Measurements from ENCODE around the gene RGS21. TPM values are rescaled to one million over a fixed set of nuclear protein-coding genes. Genes with fewer than 3 reads are reported as not detected.

The RGS21 gene
- total RNA-seq, 6 experiments from 2014 or later: not detected

GRCh38 chr1:192363177-192363576, 46.4 kb downstream of the RGS21 start:
- no peaks in the 10 kb centered on the region for H3K27me3 ChIP-seq
- ATAC-seq (no peak), DNase-seq (no peak)
- no peaks in the 10 kb centered on the region for H3K9me3 ChIP-seq
- no peaks in the 10 kb centered on the region for H3K36me3 ChIP-seq
- intact Hi-C loops (cut with DNase I): no loop called here
- no peak overlapping the region for H3K27ac ChIP-seq
- no peak for TF ChIP-seq POLR2A (IDR thresholded peaks at IDR 0.05)
- TF ChIP-seq, protein P1, sequence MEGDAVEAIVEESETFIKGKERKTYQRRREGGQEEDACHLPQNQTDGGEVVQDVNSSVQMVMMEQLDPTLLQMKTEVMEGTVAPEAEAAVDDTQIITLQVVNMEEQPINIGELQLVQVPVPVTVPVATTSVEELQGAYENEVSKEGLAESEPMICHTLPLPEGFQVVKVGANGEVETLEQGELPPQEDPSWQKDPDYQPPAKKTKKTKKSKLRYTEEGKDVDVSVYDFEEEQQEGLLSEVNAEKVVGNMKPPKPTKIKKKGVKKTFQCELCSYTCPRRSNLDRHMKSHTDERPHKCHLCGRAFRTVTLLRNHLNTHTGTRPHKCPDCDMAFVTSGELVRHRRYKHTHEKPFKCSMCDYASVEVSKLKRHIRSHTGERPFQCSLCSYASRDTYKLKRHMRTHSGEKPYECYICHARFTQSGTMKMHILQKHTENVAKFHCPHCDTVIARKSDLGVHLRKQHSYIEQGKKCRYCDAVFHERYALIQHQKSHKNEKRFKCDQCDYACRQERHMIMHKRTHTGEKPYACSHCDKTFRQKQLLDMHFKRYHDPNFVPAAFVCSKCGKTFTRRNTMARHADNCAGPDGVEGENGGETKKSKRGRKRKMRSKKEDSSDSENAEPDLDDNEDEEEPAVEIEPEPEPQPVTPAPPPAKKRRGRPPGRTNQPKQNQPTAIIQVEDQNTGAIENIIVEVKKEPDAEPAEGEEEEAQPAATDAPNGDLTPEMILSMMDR (IDR thresholded peaks at IDR 0.05): no peak
- H3K4me3 ChIP-seq: no peak overlapping the region
- no peaks in the 10 kb centered on the region for H3K4me1 ChIP-seq

DNA sequence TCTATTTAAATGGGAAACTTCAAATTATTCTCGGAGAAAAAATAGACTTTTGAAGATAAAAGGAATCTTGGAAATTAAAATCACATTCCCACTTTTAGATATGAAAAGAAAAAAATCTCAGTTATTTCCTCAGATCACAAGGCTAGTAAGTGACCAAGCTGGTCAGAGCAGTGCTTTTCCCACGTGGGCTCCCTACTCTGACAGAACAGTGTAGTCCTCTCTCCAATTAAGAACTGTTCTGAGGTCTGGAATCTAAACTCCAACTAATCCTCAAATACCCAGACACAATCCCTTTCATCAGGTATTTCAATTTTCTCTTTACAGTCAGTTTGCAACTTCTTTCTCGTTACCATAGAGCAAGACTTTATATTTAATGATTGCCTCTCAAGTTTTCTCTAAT, 50.6 kb downstream of the RGS21 start:
- no peak for ATAC-seq

DNA sequence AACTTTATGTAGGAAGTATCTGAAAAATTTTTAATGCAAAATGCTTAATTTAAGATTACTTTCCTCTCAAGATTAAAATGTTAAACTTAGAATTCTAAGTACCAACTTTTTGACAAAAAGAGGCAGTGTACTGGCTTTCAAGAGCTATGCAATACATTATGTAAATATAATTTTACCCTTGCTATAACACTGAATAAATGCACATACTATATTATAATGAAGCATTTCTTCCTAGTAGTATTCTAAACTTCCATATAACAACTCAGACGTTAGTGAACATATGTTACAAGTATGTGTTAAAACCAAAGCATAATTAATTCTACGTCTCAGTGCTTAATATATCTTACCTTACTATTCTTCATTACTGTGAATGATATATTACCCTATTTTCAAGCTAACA, 58.5 kb downstream of the RGS21 start:
- TF ChIP-seq, protein P1 (IDR thresholded peaks at IDR 0.05): no peak
- TF ChIP-seq POLR2A (IDR thresholded peaks at IDR 0.05): no peak
- Histone ChIP-seq H3K9me3 (no peaks in the 10 kb centered on the region), H3K36me3 (no peaks in the 10 kb centered on the region), H3K27me3 (no peaks in the 10 kb centered on the region), H3K27ac (no peak overlapping the region), H3K4me3 (no peak overlapping the region), H3K4me1 (no peaks in the 10 kb centered on the region)
- DNase-seq (no peak), ATAC-seq (no peak)
- 40% methylated on average over 2 of the region's 2 CpGs for WGBS (ENCODE audit: insufficient coverage, low coverage, low lambda C conversion rate, missing lambda C conversion rate)
- intact Hi-C loops (cut with DNase I): no loop called here

More for the DNA sequence above, 50.6 kb downstream of the RGS21 start:
- TF ChIP-seq, protein P1 (IDR thresholded peaks at IDR 0.05): no peak
- no peak for TF ChIP-seq POLR2A (IDR thresholded peaks at IDR 0.05)
- Histone ChIP-seq H3K27me3 (no peaks in the 10 kb centered on the region), H3K4me3 (no peak overlapping the region), H3K9me3 (no peaks in the 10 kb centered on the region), H3K4me1 (no peaks in the 10 kb centered on the region), H3K27ac (no peak overlapping the region), H3K36me3 (no peaks in the 10 kb centered on the region)
- DNase-seq: no peak
- WGBS (ENCODE audit: insufficient coverage, low coverage, low lambda C conversion rate, missing lambda C conversion rate): 15% methylated on average over 3 of the region's 3 CpGs
- intact Hi-C loops (cut with DNase I): no loop called here

DNA sequence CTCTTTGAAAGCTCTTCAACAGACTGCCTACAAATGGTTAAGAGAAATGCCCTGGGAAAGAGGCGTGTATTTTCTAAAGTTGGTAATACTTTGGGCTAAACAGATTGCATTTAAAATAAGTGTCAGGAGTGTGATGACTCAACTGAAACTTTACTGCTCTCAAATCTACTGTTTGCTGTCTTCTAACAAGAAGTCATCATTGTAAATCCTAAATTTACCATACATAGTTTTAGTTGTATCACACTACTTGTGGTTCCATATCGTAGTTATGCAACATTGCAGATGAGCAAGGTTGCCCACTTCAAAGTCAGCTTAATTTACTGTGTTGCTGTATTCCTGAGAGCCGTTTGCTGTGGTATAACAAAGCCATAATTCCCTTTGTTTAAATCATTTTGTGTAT, 59.6 kb downstream of the RGS21 start:
- Histone ChIP-seq H3K27ac (no peak overlapping the region), H3K4me3 (no peak overlapping the region), H3K27me3 (no peaks in the 10 kb centered on the region), H3K9me3 (no peaks in the 10 kb centered on the region), H3K4me1 (no peaks in the 10 kb centered on the region), H3K36me3 (no peaks in the 10 kb centered on the region)
- no peak for TF ChIP-seq POLR2A (IDR thresholded peaks at IDR 0.05)
- TF ChIP-seq, protein P1 (IDR thresholded peaks at IDR 0.05): no peak
- intact Hi-C loops (cut with DNase I): no loop called here
- 31% methylated on average over 3 of the region's 3 CpGs for WGBS (ENCODE audit: insufficient coverage, low coverage, low lambda C conversion rate, missing lambda C conversion rate)
- DNase-seq (no peak), ATAC-seq (no peak)

GRCh38 chr1:192378276-192378675, 61.5 kb downstream of the RGS21 start:
- H3K27ac ChIP-seq: no peak overlapping the region
- DNase-seq (no peak), ATAC-seq (no peak)
- H3K4me1 ChIP-seq: no peaks in the 10 kb centered on the region
- no peak overlapping the region for H3K4me3 ChIP-seq
- intact Hi-C loops (cut with DNase I): no loop called here
- no peaks in the 10 kb centered on the region for H3K9me3 ChIP-seq
- TF ChIP-seq POLR2A (IDR thresholded peaks at IDR 0.05): no peak
- TF ChIP-seq, protein P1 (IDR thresholded peaks at IDR 0.05): no peak
- no peaks in the 10 kb centered on the region for H3K36me3 ChIP-seq
- H3K27me3 ChIP-seq: no peaks in the 10 kb centered on the region

All from right lobe of liver (tissue), 6 donors.